Activated CD4-positive, alpha-beta T cell treated with anti-CD3 and anti-CD28 coated beads for 1 hour (primary cell): ENCODE measurements around the gene ZCWPW1.
A peak's percentile ranks its signal among the peaks of the same experiment; 100 is the strongest.

Experiments
- DNase-seq: peaks from one replicate; pipeline ENCODE4 v3.0.0-alpha.2; 2020

Gene ZCWPW1

GRCh38 chr7:100432053-100432452 is 3.5 kb upstream of the ZCWPW1 start:
- DNase-seq = no peak

- DNase-seq = no peak
Measured at GRCh38 chr7:100431286-100431735, 2.8 kb upstream of the ZCWPW1 start.

GRCh38 chr7:100430493-100431285 is 2.2 kb upstream of the ZCWPW1 start:
- DNase-seq = no peak

GRCh38 chr7:100429637-100430492 is 1.4 kb upstream of the ZCWPW1 start, which contains the start of gene MEPCE:
Gene MEPCE (plus strand): TSS chr7:100429831. CDS start chr7:100430019, 188 bp downstream.
- peak; percentile 96 for DNase-seq

- DNase-seq = peak; percentile 100
Measured at GRCh38 chr7:100428967-100429636, 599 bp upstream of the ZCWPW1 start.

GRCh38 chr7:100427762-100428198 is 723 bp downstream of the ZCWPW1 start:
- no peak for DNase-seq

GRCh38 chr7:100426516-100426915 is 2.0 kb downstream of the ZCWPW1 start:
- DNase-seq = no peak

- DNase-seq = no peak
Measured at GRCh38 chr7:100425347-100425746, 3.2 kb downstream of the ZCWPW1 start.

GRCh38 chr7:100423315-100423714 is 5.2 kb downstream of the ZCWPW1 start:
- DNase-seq = no peak

- DNase-seq = no peak
Measured at GRCh38 chr7:100419660-100420226, 8.8 kb downstream of the ZCWPW1 start.

GRCh38 chr7:100418930-100419659 is 9.4 kb downstream of the ZCWPW1 start:
- no peak for DNase-seq

- no peak for DNase-seq
Measured at GRCh38 chr7:100415448-100415847, 13.1 kb downstream of the ZCWPW1 start.

GRCh38 chr7:100413889-100414288 is 14.6 kb downstream of the ZCWPW1 start:
- no peak for DNase-seq

- DNase-seq = no peak
Measured at GRCh38 chr7:100413346-100413745, 15.2 kb downstream of the ZCWPW1 start.

GRCh38 chr7:100411101-100411500 is 17.4 kb downstream of the ZCWPW1 start:
- no peak for DNase-seq

GRCh38 chr7:100407285-100408180 is 21.0 kb downstream of the ZCWPW1 start:
- no peak for DNase-seq

GRCh38 chr7:100406767-100407166 is 21.7 kb downstream of the ZCWPW1 start:
- no peak for DNase-seq

GRCh38 chr7:100402241-100402640 is 26.3 kb downstream of the ZCWPW1 start:
- no peak for DNase-seq

GRCh38 chr7:100401811-100402210 is 26.7 kb downstream of the ZCWPW1 start:
- DNase-seq = no peak

- no peak for DNase-seq
Measured at GRCh38 chr7:100400656-100401055, 27.8 kb downstream of the ZCWPW1 start.

GRCh38 chr7:100400041-100400440 is 28.5 kb downstream of the ZCWPW1 start:
- no peak for DNase-seq
